Esophagus squamous epithelium (tissue), 5 donors: ENCODE data around the gene PMFBP1. TPM values are rescaled to one million over a fixed set of nuclear protein-coding genes. Genes with fewer than 3 reads are reported as not detected.

ENCODE experiments used
- DNase-seq: peaks from one replicate; lab custom pipeline; 2025; lab: John Stamatoyannopoulos, UW
- H3K27ac ChIP-seq, 4 donors: fragments of 200-600 bp; sonication (generic); one replicate each; pipeline ENCODE4 v1.5.1; 2016 to 2019; ENCODE audit warnings: mild to moderate bottlenecking in 1 of 4
- H3K27me3 ChIP-seq, 4 donors: fragments of 200-600 bp; sonication (generic); 1 replicate in 3 of 4; 2 replicates in 1 of 4; pipeline versions ENCODE4 v1.5.1 to v1.6.0; 2017 to 2021; ENCODE audit warnings: antibody characterized with exemption in 1 of 4
- H3K36me3 ChIP-seq, 3 donors: fragments of 200-600 bp; sonication (generic); one replicate each; pipeline ENCODE4 v1.5.1; 2016 to 2019
- H3K4me1 ChIP-seq, 3 donors: fragments of 200-600 bp; sonication (generic); one replicate each; pipeline ENCODE4 v1.5.1; 2017 to 2019
- H3K4me3 ChIP-seq, 4 donors: fragments of 200-600 bp; sonication (generic); 1 replicate in 3 of 4; 2 replicates in 1 of 4; pipeline ENCODE4 v1.5.1; 2016 to 2019; ENCODE audit warnings: mild to moderate bottlenecking in 2 of 4, moderate library complexity in 1 of 4
- H3K9me3 ChIP-seq, 3 donors: fragments of 200-600 bp; sonication (generic); one replicate each; pipeline ENCODE4 v1.5.1; 2016 to 2019
- POLR2A ChIP-seq, 4 donors: fragments of 450-650 bp; IDR thresholded peaks; one replicate each; pipeline ENCODE4 v1.6.1; 2017; ENCODE audit warnings: antibody characterized with exemption in 4 of 4, mild to moderate bottlenecking in 4 of 4, moderate library complexity in 3 of 4
- WGBS, 2 donors: methylation state at CpG; one replicate each; pipeline ENCODE4 v1.1.5; 2018; 5-methylcytosine and 5-hydroxymethylcytosine counted together
- intact Hi-C: fragments of 100-400 bp; cut with DNase I; formaldehyde crosslinking; loops from one replicate; pipeline ENCODE4 v1.15.0; 2022
- total RNA-seq, 4 donors: library from RNA; depleted of rRNA; stranded (reverse); fragments of >200 nt; gene quantifications; one replicate each; pipeline ENCODE4 v1.1.0, GENCODE V29; 2016
- TF ChIP-seq, protein P1 (sequence below), 6 experiments: fragments of 450-650 bp in 4 of 6; fragments of 200-600 bp in 2 of 6; sonication (generic) in 2 of 6; IDR thresholded peaks; one replicate each; pipeline ENCODE4 v1.5.1; 2016 to 2019; ENCODE audit warnings: antibody characterized with exemption in 6 of 6, mild to moderate bottlenecking in 4 of 6, moderate library complexity in 4 of 6
- donor health status: DM: yes; HTN: yes; CAD: no.

PMFBP1 gene
- total RNA-seq, 4 donors from 2014 or later, result 1.1 to 2.0 (median 1.4) TPM

DNA sequence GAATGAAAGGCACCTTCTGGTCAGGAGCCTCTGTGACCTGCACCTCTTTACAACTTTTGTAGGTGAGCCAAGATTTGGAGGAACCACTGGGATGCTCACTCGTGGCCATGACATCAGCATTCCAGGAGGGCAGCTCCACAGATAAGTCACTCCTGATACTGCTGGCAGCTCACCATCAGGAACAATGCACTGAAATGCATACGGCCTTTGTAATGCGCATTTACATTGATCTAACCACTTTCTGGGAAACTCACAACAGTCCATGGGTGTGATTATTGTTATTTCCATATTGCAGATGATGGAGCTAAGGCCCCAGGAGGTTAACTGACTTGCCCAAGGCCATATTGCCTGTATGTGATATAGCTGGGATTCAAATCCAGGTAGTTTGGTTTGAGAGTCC is 34.3 kb upstream of the PMFBP1 start:
- intact Hi-C loops, result no loop called here

GRCh38 chr16:72203401-72203800 is 31.4 kb upstream of the PMFBP1 start:
- Histone ChIP-seq H3K9me3 (no peaks in the 10 kb centered on the region), H3K27me3 (no peaks in the 10 kb centered on the region), H3K4me1 (peaks cover 0 to 26% (median 15%) of the 10 kb centered on the region in 3 donors), H3K4me3 (no peak overlapping the region), H3K27ac (peak overlapping the region; percentile 17 to 77 (median 58)), H3K36me3 (no peaks in the 10 kb centered on the region)
- DNase-seq, result no peak
- 12 to 24% methylated on average over 6 of the region's 6 CpGs for WGBS, 2 donors
- no peak for TF ChIP-seq POLR2A (IDR thresholded peaks at IDR 0.05)
- TF ChIP-seq, protein P1, sequence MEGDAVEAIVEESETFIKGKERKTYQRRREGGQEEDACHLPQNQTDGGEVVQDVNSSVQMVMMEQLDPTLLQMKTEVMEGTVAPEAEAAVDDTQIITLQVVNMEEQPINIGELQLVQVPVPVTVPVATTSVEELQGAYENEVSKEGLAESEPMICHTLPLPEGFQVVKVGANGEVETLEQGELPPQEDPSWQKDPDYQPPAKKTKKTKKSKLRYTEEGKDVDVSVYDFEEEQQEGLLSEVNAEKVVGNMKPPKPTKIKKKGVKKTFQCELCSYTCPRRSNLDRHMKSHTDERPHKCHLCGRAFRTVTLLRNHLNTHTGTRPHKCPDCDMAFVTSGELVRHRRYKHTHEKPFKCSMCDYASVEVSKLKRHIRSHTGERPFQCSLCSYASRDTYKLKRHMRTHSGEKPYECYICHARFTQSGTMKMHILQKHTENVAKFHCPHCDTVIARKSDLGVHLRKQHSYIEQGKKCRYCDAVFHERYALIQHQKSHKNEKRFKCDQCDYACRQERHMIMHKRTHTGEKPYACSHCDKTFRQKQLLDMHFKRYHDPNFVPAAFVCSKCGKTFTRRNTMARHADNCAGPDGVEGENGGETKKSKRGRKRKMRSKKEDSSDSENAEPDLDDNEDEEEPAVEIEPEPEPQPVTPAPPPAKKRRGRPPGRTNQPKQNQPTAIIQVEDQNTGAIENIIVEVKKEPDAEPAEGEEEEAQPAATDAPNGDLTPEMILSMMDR (IDR thresholded peaks at IDR 0.05), result no peak
- intact Hi-C loops, result no loop called here

More for the DNA sequence above, 34.3 kb upstream of the PMFBP1 start:
- 80% methylated on average over 1 to 3 of the region's 3 CpGs for WGBS, 2 donors
- no peaks in the 10 kb centered on the region for H3K9me3 ChIP-seq
- no peak overlapping the region for H3K4me3 ChIP-seq
- no peak for DNase-seq
- no peaks in the 10 kb centered on the region for H3K36me3 ChIP-seq
- TF ChIP-seq, protein P1 (IDR thresholded peaks at IDR 0.05), result no peak
- TF ChIP-seq POLR2A (IDR thresholded peaks at IDR 0.05), result no peak
- H3K27me3 ChIP-seq, result no peaks in the 10 kb centered on the region
- H3K4me1 ChIP-seq, result peaks cover 0 to 26% (median 15%) of the 10 kb centered on the region in 3 donors
- no peak overlapping the region for H3K27ac ChIP-seq

GRCh38 chr16:72202014-72202413 is 30.1 kb upstream of the PMFBP1 start:
- 28 to 31% methylated on average over 2 of the region's 2 CpGs for WGBS, 2 donors
- TF ChIP-seq POLR2A (IDR thresholded peaks at IDR 0.05), result no peak
- TF ChIP-seq, protein P1 (IDR thresholded peaks at IDR 0.05), result no peak
- Histone ChIP-seq H3K4me1 (peaks cover 0 to 26% (median 15%) of the 10 kb centered on the region in 3 donors), H3K36me3 (no peaks in the 10 kb centered on the region), H3K4me3 (no peak overlapping the region), H3K27me3 (no peaks in the 10 kb centered on the region), H3K27ac (peak overlapping the region; percentile 9 to 76 (median 25)), H3K9me3 (no peaks in the 10 kb centered on the region)
- DNase-seq, result no peak
- intact Hi-C loops, result no loop called here

DNA sequence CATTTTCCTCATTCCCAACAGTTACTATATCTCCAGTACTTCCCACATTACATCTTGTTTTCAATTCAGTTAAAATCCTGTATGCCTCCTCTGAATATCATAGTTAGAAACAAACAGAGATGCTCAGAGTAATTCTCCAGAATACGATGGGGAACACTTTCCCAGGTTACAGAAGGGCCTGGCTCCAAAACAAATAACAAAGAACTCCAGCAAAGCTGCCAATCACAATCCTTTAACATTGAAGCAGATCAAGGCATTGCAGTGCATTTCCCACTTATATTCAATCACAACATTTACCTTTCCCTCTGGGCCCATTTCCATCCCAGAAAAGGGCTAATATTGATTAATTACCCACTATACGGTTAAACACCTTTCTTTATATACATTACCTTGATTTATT is 29.4 kb upstream of the PMFBP1 start:
- Histone ChIP-seq H3K27me3 (no peaks in the 10 kb centered on the region), H3K27ac (peak overlapping the region in 1 of 4 donors; percentile 76), H3K4me3 (no peak overlapping the region), H3K9me3 (no peaks in the 10 kb centered on the region), H3K36me3 (no peaks in the 10 kb centered on the region), H3K4me1 (peaks cover 0 to 26% (median 15%) of the 10 kb centered on the region in 3 donors)
- intact Hi-C loops, result no loop called here
- WGBS, 2 donors, result 65 to 72% methylated on average over 2 of the region's 2 CpGs
- TF ChIP-seq, protein P1 (IDR thresholded peaks at IDR 0.05), result no peak
- no peak for TF ChIP-seq POLR2A (IDR thresholded peaks at IDR 0.05)
- DNase-seq, result no peak

DNA sequence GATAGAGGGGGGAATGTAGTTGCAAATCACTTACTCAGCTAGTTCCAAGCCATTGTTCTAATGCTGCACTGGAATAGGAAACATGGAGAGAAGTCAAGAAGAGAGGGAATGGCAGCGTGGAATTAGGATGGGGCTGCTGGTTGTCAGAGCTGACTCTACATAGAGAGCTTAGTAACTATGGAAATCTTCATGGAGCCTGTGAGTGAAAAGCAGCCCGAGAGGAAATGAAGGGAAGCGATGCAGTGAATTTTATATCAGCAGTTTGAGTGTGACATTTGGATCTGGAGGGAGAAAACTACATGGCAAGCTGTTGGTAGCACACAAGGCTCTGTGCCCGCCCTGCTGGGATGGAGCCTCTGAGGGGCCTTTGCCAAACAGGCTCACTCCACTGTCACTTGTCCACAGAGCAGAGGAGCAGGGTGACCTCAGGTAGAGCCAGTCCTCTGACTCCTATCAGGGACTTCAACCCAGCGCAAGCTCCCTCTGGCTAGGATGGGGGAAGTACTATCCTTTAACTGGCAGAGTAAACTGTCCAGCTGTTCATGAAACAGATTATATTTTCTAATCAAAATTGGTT is 27.9 kb upstream of the PMFBP1 start:
- 84 to 89% methylated on average over 3 to 5 of the region's 5 CpGs for WGBS, 2 donors
- Histone ChIP-seq H3K9me3 (no peaks in the 10 kb centered on the region), H3K4me1 (peaks cover 0 to 26% (median 15%) of the 10 kb centered on the region in 3 donors), H3K36me3 (no peaks in the 10 kb centered on the region), H3K27me3 (no peaks in the 10 kb centered on the region), H3K4me3 (no peak overlapping the region), H3K27ac (no peak overlapping the region)
- TF ChIP-seq, protein P1 (IDR thresholded peaks at IDR 0.05), result no peak
- no peak for TF ChIP-seq POLR2A (IDR thresholded peaks at IDR 0.05)
- no peak for DNase-seq
- intact Hi-C loops, result no loop called here
